ENCODE data around the gene MYH7B. TPM values are rescaled to one million over a fixed set of nuclear protein-coding genes. Genes with fewer than 3 reads are reported as not detected.

MYH7B gene
- total RNA-seq, 1 donor from 2014 or later: 1.2 TPM

GRCh38 chr20:34999021-34999451 is 43.4 kb downstream of the MYH7B start:
- no peak for TF ChIP-seq CTCF (IDR thresholded peaks at IDR 0.05; ENCODE audit: unreplicated experiment)
- Mint-ChIP-seq H3K4me1 (ENCODE audit: low read depth) (no peaks in the 10 kb centered on the region), H3K27ac (peak overlapping the region; percentile 73), H3K9me3 (ENCODE audit: low read depth) (no peaks in the 10 kb centered on the region), H3K36me3 (ENCODE audit: insufficient read depth) (peaks cover 40% of the 10 kb centered on the region), H3K27me3 (no peaks in the 10 kb centered on the region), H3K4me3 (ENCODE audit: low read depth) (no peak overlapping the region)
- DNase-seq (ENCODE audit: low spot score, unreplicated experiment): no peak

- H3K36me3 Mint-ChIP-seq (ENCODE audit: insufficient read depth): peaks cover 39% of the 10 kb centered on the region
- DNase-seq (ENCODE audit: low spot score, unreplicated experiment): no peak
- H3K27ac Mint-ChIP-seq: no peak overlapping the region
- H3K4me3 Mint-ChIP-seq (ENCODE audit: low read depth): no peak overlapping the region
- H3K4me1 Mint-ChIP-seq (ENCODE audit: low read depth): no peaks in the 10 kb centered on the region
- no peak for TF ChIP-seq CTCF (IDR thresholded peaks at IDR 0.05; ENCODE audit: unreplicated experiment)
- no peaks in the 10 kb centered on the region for H3K9me3 Mint-ChIP-seq (ENCODE audit: low read depth)
- H3K27me3 Mint-ChIP-seq: no peaks in the 10 kb centered on the region
Measured at GRCh38 chr20:34999782-35000181, 44.1 kb downstream of the MYH7B start.

GRCh38 chr20:35000311-35000921 is 44.7 kb downstream of the MYH7B start:
- peaks cover 38% of the 10 kb centered on the region for H3K36me3 Mint-ChIP-seq (ENCODE audit: insufficient read depth)
- no peak overlapping the region for H3K4me3 Mint-ChIP-seq (ENCODE audit: low read depth)
- no peaks in the 10 kb centered on the region for H3K27me3 Mint-ChIP-seq
- no peaks in the 10 kb centered on the region for H3K4me1 Mint-ChIP-seq (ENCODE audit: low read depth)
- DNase-seq (ENCODE audit: low spot score, unreplicated experiment): no peak
- no peaks in the 10 kb centered on the region for H3K9me3 Mint-ChIP-seq (ENCODE audit: low read depth)
- TF ChIP-seq CTCF (IDR thresholded peaks at IDR 0.05; ENCODE audit: unreplicated experiment): no peak
- no peak overlapping the region for H3K27ac Mint-ChIP-seq

GRCh38 chr20:35000922-35001595 is 45.4 kb downstream of the MYH7B start:
- no peak for DNase-seq (ENCODE audit: low spot score, unreplicated experiment)
- Mint-ChIP-seq H3K36me3 (ENCODE audit: insufficient read depth) (peaks cover 38% of the 10 kb centered on the region), H3K27ac (peak overlapping the region; percentile 19), H3K9me3 (ENCODE audit: low read depth) (no peaks in the 10 kb centered on the region), H3K4me1 (ENCODE audit: low read depth) (no peaks in the 10 kb centered on the region), H3K27me3 (no peaks in the 10 kb centered on the region), H3K4me3 (ENCODE audit: low read depth) (no peak overlapping the region)
- no peak for TF ChIP-seq CTCF (IDR thresholded peaks at IDR 0.05; ENCODE audit: unreplicated experiment)

- no peak for DNase-seq (ENCODE audit: low spot score, unreplicated experiment)
- H3K36me3 Mint-ChIP-seq (ENCODE audit: insufficient read depth): peaks cover 37% of the 10 kb centered on the region
- H3K9me3 Mint-ChIP-seq (ENCODE audit: low read depth): no peaks in the 10 kb centered on the region
- H3K27ac Mint-ChIP-seq: peak overlapping the region; percentile 19
- TF ChIP-seq CTCF (IDR thresholded peaks at IDR 0.05; ENCODE audit: unreplicated experiment): peak; percentile 44
- H3K4me3 Mint-ChIP-seq (ENCODE audit: low read depth): no peak overlapping the region
- H3K4me1 Mint-ChIP-seq (ENCODE audit: low read depth): no peaks in the 10 kb centered on the region
- H3K27me3 Mint-ChIP-seq: no peaks in the 10 kb centered on the region
Measured at GRCh38 chr20:35001596-35002362, 46.1 kb downstream of the MYH7B start.
